H1 (cell line): ENCODE data around the gene THBS1. TPM values are rescaled to one million over a fixed set of nuclear protein-coding genes. Genes with fewer than 3 reads are reported as not detected.

ENCODE experiments used
- CTCF ChIA-PET: fragments of 300-600 bp; sonication (Branson Sonifier 250); formaldehyde crosslinking; loops from one replicate; lab custom pipeline; 2021; ENCODE audit not compliant: partially characterized antibody; lab: Charles Lee
- POLR2A ChIA-PET: fragments of 300-600 bp; sonication (Branson Sonifier 250); formaldehyde crosslinking; loops from one replicate; lab custom pipeline; 2021; ENCODE audit warnings: inconsistent platforms; ENCODE audit not compliant: partially characterized antibody; lab: Charles Lee
- DNase-seq, 2 experiments: peaks; one replicate each; pipeline versions ENCODE4 v3.0.0 to v3.0.0-alpha.2; 2010 to 2022; ENCODE audit warnings: low spot score in 2 of 2, low read depth in 1 of 2, mixed read lengths in 1 of 2
- FAIRE-seq: peaks from 2 replicates; lab custom pipeline; 2011; peaks lifted over from hg19 to GRCh38; lab: Jason Lieb, UNC
- H2AFZ ChIP-seq: 2 replicates; pipeline ENCODE4 v1.8.1; 2012; ENCODE audit warnings: low read length, inconsistent platforms
- H2AK5ac ChIP-seq: 2 replicates; pipeline ENCODE4 v1.6.1; 2013; ENCODE audit warnings: low read depth, low read length
- H2BK120ac ChIP-seq: replicated peaks from 2 replicates; pipeline ENCODE3; 2013; ENCODE audit warnings: low read depth, low read length, inconsistent platforms
- H2BK12ac ChIP-seq: 2 replicates; pipeline ENCODE4 v1.6.1; 2013; ENCODE audit warnings: low read depth, low read length
- H2BK15ac ChIP-seq: 2 replicates; pipeline ENCODE4 v1.6.1; 2013; ENCODE audit warnings: low read length
- H2BK20ac ChIP-seq: 2 replicates; pipeline ENCODE4 v1.6.1; 2013; ENCODE audit warnings: low read length
- H2BK5ac ChIP-seq: 2 replicates; pipeline ENCODE4 v1.6.1; 2013; ENCODE audit warnings: low read depth, low read length
- H3K14ac ChIP-seq: 2 replicates; pipeline ENCODE4 v1.6.1; 2013; ENCODE audit warnings: inconsistent platforms; ENCODE audit not compliant: insufficient read length
- H3K18ac ChIP-seq: 2 replicates; pipeline ENCODE4 v1.6.1; 2013; ENCODE audit warnings: low read length; ENCODE audit errors: extremely low read depth
- H3K23ac ChIP-seq: 2 replicates; pipeline ENCODE4 v1.6.1; 2013; ENCODE audit warnings: inconsistent platforms; ENCODE audit not compliant: insufficient read length
- H3K23me2 ChIP-seq: 2 replicates; pipeline ENCODE4 v1.6.1; 2013; ENCODE audit warnings: low read depth, low read length
- H3K27ac ChIP-seq: 2 replicates; pipeline ENCODE4 v1.6.1; 2011; ENCODE audit warnings: low read depth, low read length, inconsistent platforms
- H3K27me3 ChIP-seq, 4 experiments: replicated peaks in 1 of 4; 1 replicate in 1 of 4; 2 replicates in 3 of 4; pipeline versions ENCODE4 v1.6.1 to v1.8.1; 2011 to 2013; ENCODE audit warnings: low read length in 3 of 4, mild to moderate bottlenecking in 3 of 4, inconsistent platforms in 2 of 4, mixed read lengths in 2 of 4, moderate library complexity in 1 of 4; ENCODE audit not compliant: control insufficient read depth in 3 of 4, insufficient read depth in 3 of 4; ENCODE audit errors: extremely low read depth in 1 of 4
- H3K36me3 ChIP-seq, 4 experiments: 2 replicates each; pipeline versions ENCODE4 v1.6.1 to v1.8.1; 2011 to 2013; ENCODE audit warnings: mild to moderate bottlenecking in 4 of 4, low read length in 3 of 4, moderate library complexity in 2 of 4, control low read depth in 1 of 4, inconsistent platforms in 1 of 4; ENCODE audit not compliant: insufficient read depth in 4 of 4, control insufficient read depth in 2 of 4
- H3K4ac ChIP-seq: replicated peaks from 2 replicates; pipeline ENCODE3; 2013; ENCODE audit warnings: low read length, low read depth, mixed read lengths, inconsistent platforms; ENCODE audit not compliant: insufficient read length
- H3K4me1 ChIP-seq, 4 experiments: replicated peaks in 1 of 4; 1 replicate in 1 of 4; 2 replicates in 3 of 4; pipeline versions ENCODE4 v1.6.1 to v1.8.1; 2011 to 2013; ENCODE audit warnings: low read length in 3 of 4, inconsistent platforms in 2 of 4, mixed read lengths in 1 of 4; ENCODE audit not compliant: insufficient read depth in 4 of 4, control insufficient read depth in 3 of 4
- H3K4me2 ChIP-seq, 2 experiments: 2 replicates each; pipeline versions ENCODE4 v1.6.1 to v1.8.1; 2011 to 2013; ENCODE audit warnings: low read depth in 2 of 2, low read length in 2 of 2, control low read depth in 1 of 2, inconsistent platforms in 1 of 2, mild to moderate bottlenecking in 1 of 2; ENCODE audit not compliant: insufficient read depth in 1 of 2
- H3K4me3 ChIP-seq, 4 experiments: fragments of 200-600, 300-600 bp in 1 of 4; sonication (generic), shearing (Covaris generic), sonication (Bioruptor Twin) in 1 of 4; 2 replicates each; pipeline versions ENCODE4 v1.5.1 to v1.8.1; 2011 to 2016; ENCODE audit warnings: low read length in 4 of 4, low read depth in 3 of 4, control low read depth in 2 of 4, inconsistent platforms in 2 of 4, mild to moderate bottlenecking in 2 of 4, mixed read lengths in 1 of 4, moderate library complexity in 1 of 4; ENCODE audit not compliant: insufficient read depth in 2 of 4; ENCODE audit errors: extremely low read depth in 1 of 4
- H3K56ac ChIP-seq: replicated peaks from 2 replicates; pipeline ENCODE3; 2013; ENCODE audit warnings: low read depth, mild to moderate bottlenecking, mixed read lengths, low read length, inconsistent platforms; ENCODE audit not compliant: insufficient read length
- H3K79me1 ChIP-seq: 2 replicates; pipeline ENCODE4 v1.6.1; 2013; ENCODE audit warnings: low read depth, low read length, control low read depth
- H3K79me2 ChIP-seq, 2 experiments: 2 replicates each; pipeline versions ENCODE4 v1.6.1 to v1.8.1; 2012 to 2013; ENCODE audit warnings: low read length in 2 of 2, mild to moderate bottlenecking in 2 of 2, inconsistent platforms in 1 of 2; ENCODE audit not compliant: insufficient read depth in 2 of 2, control insufficient read depth in 1 of 2
- H3K9ac ChIP-seq, 4 experiments: replicated peaks in 1 of 4; 1 replicate in 1 of 4; 2 replicates in 3 of 4; pipeline versions ENCODE4 v1.6.1 to v1.8.1; 2011 to 2013; ENCODE audit warnings: low read depth in 3 of 4, low read length in 3 of 4, control low read depth in 2 of 4, mild to moderate bottlenecking in 2 of 4, moderate library complexity in 2 of 4, inconsistent platforms in 1 of 4; ENCODE audit errors: extremely low read depth in 1 of 4
- H3K9me3 ChIP-seq, 2 experiments: 2 replicates each; pipeline versions ENCODE4 v1.6.1 to v1.8.1; 2012 to 2013; ENCODE audit warnings: mild to moderate bottlenecking in 2 of 2, moderate library complexity in 2 of 2, control low read depth in 1 of 2, inconsistent platforms in 1 of 2, low read depth in 1 of 2, low read length in 1 of 2, mixed read lengths in 1 of 2; ENCODE audit not compliant: insufficient read depth in 2 of 2
- H4K20me1 ChIP-seq, 2 experiments: replicated peaks in 1 of 2; 2 replicates each; pipeline versions ENCODE3 to v1.8.1; 2011 to 2013; ENCODE audit warnings: inconsistent platforms in 2 of 2, low read length in 2 of 2, mild to moderate bottlenecking in 1 of 2; ENCODE audit not compliant: insufficient read depth in 2 of 2, control insufficient read depth in 1 of 2
- H4K5ac ChIP-seq: 2 replicates; pipeline ENCODE4 v1.6.1; 2013; ENCODE audit warnings: low read length, low read depth, mixed read lengths, inconsistent platforms; ENCODE audit not compliant: insufficient read length
- H4K8ac ChIP-seq: 2 replicates; pipeline ENCODE4 v1.8.0; 2013; ENCODE audit warnings: mild to moderate bottlenecking, moderate library complexity, low read length, inconsistent platforms; ENCODE audit not compliant: insufficient read depth; ENCODE audit errors: extremely low read depth
- H4K91ac ChIP-seq: replicated peaks from 2 replicates; pipeline ENCODE3; 2013; ENCODE audit warnings: low read length, mixed read lengths, inconsistent platforms; ENCODE audit not compliant: insufficient read length
- EGR1 ChIP-seq: IDR thresholded peaks from 2 replicates; pipeline ENCODE4 v1.6.1; 2011; ENCODE audit warnings: low read depth, low read length, borderline replicate concordance
- WGBS, 2 experiments: shearing (Covaris generic) in 1 of 2; methylation state at CpG; one replicate each; pipeline versions ENCODE4 v1.1.6 to v1.1.7; 2013 to 2015; ENCODE audit warnings: low lambda C conversion rate in 2 of 2, mixed read lengths in 2 of 2, inconsistent platforms in 1 of 2, low coverage in 1 of 2, missing lambda C conversion rate in 1 of 2; ENCODE audit not compliant: insufficient replicate concordance in 2 of 2, insufficient coverage in 1 of 2, insufficient read length in 1 of 2; ENCODE audit errors: extremely low coverage in 1 of 2, missing lambda C conversion rate in 1 of 2; 5-methylcytosine and 5-hydroxymethylcytosine counted together
- polyA plus RNA-seq, 7 experiments: library from polyadenylated mRNA; depleted of rRNA in 3 of 7; stranded (reverse) in 5 of 7; unstranded in 2 of 7; fragments of >200 nt in 5 of 7; fragments of 200-250 nt in 2 of 7; gene quantifications; 1 replicate in 5 of 7; 2 replicates in 1 of 7; 4 replicates in 1 of 7; pipeline versions ENCODE4 v1.2.1 to v1.2.3, GENCODE V29; 2011 to 2013; ENCODE audit warnings: missing spikeins in 2 of 7, mixed read lengths in 2 of 7
- total RNA-seq: library from RNA; stranded (reverse); fragmentation: NEBNext Ultra II Directional; extraction: Animal tissue kit (Norgen Biotek cat#: 25700); gene quantifications from 2 replicates; pipeline ENCODE4 v1.2.1, GENCODE V29; 2021

THBS1 gene
- total and polyA plus RNA-seq, 2 of the 8 experiments (the other 6 are each of a cell fraction or from before 2014, with no cell fraction given): 10.3 to 63.3 TPM

DNA sequence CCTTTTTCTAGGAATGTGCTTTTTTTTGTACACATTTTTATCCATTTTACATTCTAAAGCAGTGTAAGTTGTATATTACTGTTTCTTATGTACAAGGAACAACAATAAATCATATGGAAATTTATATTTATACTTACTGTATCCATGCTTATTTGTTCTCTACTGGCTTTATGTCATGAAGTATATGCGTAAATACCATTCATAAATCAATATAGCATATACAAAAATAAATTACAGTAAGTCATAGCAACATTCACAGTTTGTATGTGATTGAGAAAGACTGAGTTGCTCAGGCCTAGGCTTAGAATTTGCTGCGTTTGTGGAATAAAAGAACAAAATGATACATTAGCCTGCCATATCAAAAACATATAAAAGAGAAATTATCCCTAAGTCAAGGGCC lies 16.5 kb downstream of the THBS1 start:
- Histone ChIP-seq H3K79me1 (no peaks in the 10 kb centered on the region), H3K23ac (no peak overlapping the region), H3K9ac (no peak overlapping the region), H3K14ac (no peak overlapping the region), H3K56ac (no peak overlapping the region), H3K18ac (no peak overlapping the region), H2BK120ac (no peak overlapping the region), H4K91ac (no peak overlapping the region), H4K8ac (no peak overlapping the region), H2BK5ac (no peak overlapping the region), H2AFZ (no peak overlapping the region), H3K4ac (no peak overlapping the region), H2BK20ac (no peak overlapping the region), H3K27ac (no peak overlapping the region), H3K23me2 (no peaks in the 10 kb centered on the region), H4K5ac (no peak overlapping the region), H3K79me2 (no peaks in the 10 kb centered on the region), H3K9me3 (no peaks in the 10 kb centered on the region), H4K20me1 (peaks cover 0 to 2% of the 10 kb centered on the region in 2 experiments), H3K36me3 (peaks cover 17 to 47% (median 31%) of the 10 kb centered on the region in 4 experiments), H3K27me3 (no peaks in the 10 kb centered on the region), H2AK5ac (no peak overlapping the region), H3K4me3 (no peak overlapping the region), H2BK12ac (no peak overlapping the region), H3K4me2 (no peak overlapping the region), H3K4me1 (no peaks in the 10 kb centered on the region; a peak in 1 of 7 replicates), H2BK15ac (no peak overlapping the region)
- FAIRE-seq: no peak
- TF ChIP-seq EGR1: no peak
- DNase-seq: no peak
- POLR2A ChIA-PET: interaction anchor here (16.2 kb wide), 1 partner anchor 16 kb away, joined by 117 read pairs; the partner anchor contains the start of gene THBS1
- CTCF ChIA-PET: interaction anchor here (0.9 kb wide), 1 partner anchor 13 kb away, joined by 3 read pairs; no protein-coding TSS in a partner anchor
- 87% methylated on average over 2 of the region's 2 CpGs; no CpG with 5 or more reads in 1 of the 2 experiments for WGBS, 2 experiments
